Thyroid gland (tissue), 4 donors: ENCODE measurements around the gene CTIF.

Experiments
- CTCF ChIP-seq, 6 experiments: fragments of 200-600 bp in 3 of 6; fragments of 450-650 bp in 3 of 6; sonication (generic) in 3 of 6; IDR thresholded peaks; one replicate each; pipeline ENCODE4 v1.5.1; 2016 to 2019; ENCODE audit warnings: antibody characterized with exemption in 6 of 6, mild to moderate bottlenecking in 2 of 6, inconsistent platforms in 1 of 6, moderate library complexity in 1 of 6
- POLR2A ChIP-seq, 2 donors: fragments of 450-650 bp; IDR thresholded peaks; one replicate each; pipeline ENCODE4 v1.6.1; 2017; ENCODE audit warnings: antibody characterized with exemption in 2 of 2, mild to moderate bottlenecking in 2 of 2, moderate library complexity in 1 of 2

GRCh38 chr18:48698707-48699106 lies 159.9 kb downstream of the CTIF start:
- no peak for TF ChIP-seq POLR2A (IDR thresholded peaks at IDR 0.05)
- no peak for TF ChIP-seq CTCF (IDR thresholded peaks at IDR 0.05)
